Heart left ventricle (tissue), 16 donors: Measurements from ENCODE around the gene KCNJ1. TPM values are rescaled to one million over a fixed set of nuclear protein-coding genes. Genes with fewer than 3 reads are reported as not detected.
A peak's percentile ranks its signal among the peaks of the same experiment; 100 is the strongest.

Experiments
- ATAC-seq, 4 donors: fragments of 200-7000 bp; cut with Tn5 transposase; one replicate each; pipeline ENCODE4 v1.9.1; 2020 to 2022; ENCODE audit warnings: moderate library complexity in 4 of 4, mild to moderate bottlenecking in 3 of 4, moderate number of reproducible peaks in 1 of 4
- DNase-seq, 5 donors: peaks; one replicate each; pipeline ENCODE4 v3.0.0-alpha.2; 2020
- H3K27ac ChIP-seq, 12 donors: fragments of 200-600 bp; sonication (generic) in 4 of 12; one replicate each; pipeline versions ENCODE4 v1.5.0 to v1.8.0; 2016 to 2022; ENCODE audit warnings: mild to moderate bottlenecking in 2 of 12
- H3K27me3 ChIP-seq, 9 donors: fragments of 200-600 bp; sonication (generic) in 2 of 9; one replicate each; pipeline versions ENCODE4 v1.5.1 to v1.8.0; 2016 to 2022; ENCODE audit warnings: mild to moderate bottlenecking in 3 of 9
- H3K36me3 ChIP-seq, 9 donors: fragments of 200-600 bp; sonication (generic) in 2 of 9; one replicate each; pipeline versions ENCODE4 v1.5.0 to v1.8.0; 2018 to 2022; ENCODE audit warnings: mild to moderate bottlenecking in 2 of 9
- H3K4me1 ChIP-seq, 12 donors: fragments of 200-600 bp; sonication (generic) in 4 of 12; one replicate each; pipeline versions ENCODE4 v1.5.0 to v1.8.0; 2016 to 2022; ENCODE audit warnings: mild to moderate bottlenecking in 3 of 12
- H3K4me3 ChIP-seq, 12 donors: fragments of 200-600 bp; sonication (generic) in 4 of 12; one replicate each; pipeline versions ENCODE4 v1.5.0 to v1.8.0; 2017 to 2022; ENCODE audit warnings: mild to moderate bottlenecking in 9 of 12, moderate library complexity in 4 of 12
- H3K9me3 ChIP-seq, 12 donors: fragments of 200-600 bp; sonication (generic) in 4 of 12; one replicate each; pipeline versions ENCODE4 v1.5.0 to v1.8.0; 2016 to 2022; ENCODE audit warnings: mild to moderate bottlenecking in 1 of 12
- CTCF ChIP-seq, 12 donors: fragments of 200-600 bp; sonication (generic) in 4 of 12; IDR thresholded peaks; one replicate each; pipeline versions ENCODE4 v1.5.0 to v1.8.0; 2018 to 2022; ENCODE audit warnings: antibody characterized with exemption in 12 of 12, mild to moderate bottlenecking in 5 of 12
- POLR2A ChIP-seq, 2 donors: fragments of 450-650 bp; IDR thresholded peaks; one replicate each; pipeline ENCODE4 v1.6.1; 2017; ENCODE audit warnings: antibody characterized with exemption in 2 of 2, mild to moderate bottlenecking in 2 of 2, moderate library complexity in 2 of 2
- WGBS, 4 donors: extraction: QIAGEN DNeasy Blood & Tissue Kit in 2 of 4; methylation state at CpG; one replicate each; pipeline versions ENCODE4 v1.1.5 to v1.1.7; 2013 to 2018; 5-methylcytosine and 5-hydroxymethylcytosine counted together
- intact Hi-C, 10 donors: fragments of 100-400 bp; cut with DNase I; formaldehyde crosslinking; loops; one replicate each; pipeline versions ENCODE4 v1.11.1 to v1.14.2; 2022
- polyA plus RNA-seq, 2 donors: library from polyadenylated mRNA; stranded (reverse); fragments of 200-250 nt; gene quantifications; one replicate each; pipeline ENCODE4 v1.2.3, GENCODE V29; 2013
- total RNA-seq, 9 donors: library from RNA; depleted of rRNA in 2 of 9; stranded (reverse); fragments of >200 nt in 2 of 9; fragmentation: NEBNext Ultra II Directional in 3 of 9; extraction: Animal tissue kit (Norgen Biotek cat#: 25700) in 3 of 9; gene quantifications; one replicate each; pipeline versions ENCODE4 v1.1.0 to v1.2.4, GENCODE V29; 2016 to 2023
- donor health status: ischemic (EF 13 %, LVEDD 7.1; RV severe dilation, severe dysfunction).
- donor health status: healthy with polysubstance abuse.
- donor health status: DM: no; HTN: yes; CAD: no.
- donor health status: DM: no; HTN: no; CAD: no.
- donor health status: ischemic (EF 25% LVEDD 6.9; RV normal size, moderate dysfunction).
- donor health status: ischemic (EF 25% LVEDD 5.7; RV mildly dilated, moderate dysfunction).
- donor health status: healthy.
- donor health status: DM: yes; HTN: yes; CAD: no.
- donor health status: ischemic (EF 35%, LVEDD 5.7; RV mildly dilated, moderate dysfunction).
- donor health status: nonischemic (EF 11% LVEDD 7.7; RV severe dilation, severe dysfunction).
- donor health status: DM: yes; HTN: yes; CAD: no.
- donor health status: PGD.
- donor health status: ischemic (EF 29% LVEDD 5.4; RV normal size, mild dysfunction).
- donor health status: nonischemic (EF 23%, LVEDD 6.1; RV moderate dilation, normal function).

Gene KCNJ1
- total and polyA plus RNA-seq, 11 donors = 0.08 to 0.50 (median 0.23) TPM; not detected in 6

- Histone ChIP-seq H3K27ac (peak overlapping the region in 3 of 12 donors; percentile 4 to 33 (median 30)), H3K9me3 (no peaks in the 10 kb centered on the region), H3K4me1 (peaks cover 0 to 13% (median 7%) of the 10 kb centered on the region in 12 donors), H3K36me3 (no peaks in the 10 kb centered on the region), H3K27me3 (no peaks in the 10 kb centered on the region), H3K4me3 (no peak overlapping the region)
- intact Hi-C loops = loop anchor here in 6 of 10 donors (5.0 to 10.0 kb wide), 5 partner anchors 688 to 828 kb away; no protein-coding TSS in a partner anchor
- DNase-seq (peak; percentile 61 to 86 (median 76)), ATAC-seq (peak in 3 of 4 donors; percentile 80 to 93 (median 89))
- WGBS, 4 donors = 24 to 36% (median 30%) methylated on average over 33 of the region's 33 CpGs
- TF ChIP-seq POLR2A (IDR thresholded peaks at IDR 0.05) = no peak
- TF ChIP-seq CTCF (IDR thresholded peaks at IDR 0.05) = peak; percentile 84 to 99 (median 96)
These were observed 7.3 kb downstream of the KCNJ1 start for GRCh38 chr11:128859563-128860441.

- Histone ChIP-seq H3K9me3 (no peaks in the 10 kb centered on the region), H3K36me3 (no peaks in the 10 kb centered on the region), H3K4me1 (peaks cover 0 to 18% (median 7%) of the 10 kb centered on the region in 12 donors), H3K4me3 (no peak overlapping the region), H3K27me3 (no peaks in the 10 kb centered on the region), H3K27ac (no peak overlapping the region)
- intact Hi-C loops = loop anchor here in 4 of 10 donors (5.0 to 10.0 kb wide), 4 partner anchors 685 to 825 kb away; no protein-coding TSS in a partner anchor
- no peak for DNase-seq
- TF ChIP-seq POLR2A (IDR thresholded peaks at IDR 0.05) = no peak
- no peak for TF ChIP-seq CTCF (IDR thresholded peaks at IDR 0.05)
- 79 to 97% (median 85%) methylated on average over 2 of the region's 2 CpGs for WGBS, 4 donors
- ATAC-seq = no peak
These were observed 9.8 kb downstream of the KCNJ1 start for GRCh38 chr11:128857341-128857740.

GRCh38 chr11:128856241-128856640, 10.9 kb downstream of the KCNJ1 start:
- Histone ChIP-seq H3K27ac (no peak overlapping the region), H3K36me3 (no peaks in the 10 kb centered on the region), H3K27me3 (no peaks in the 10 kb centered on the region), H3K9me3 (no peaks in the 10 kb centered on the region), H3K4me3 (no peak overlapping the region), H3K4me1 (peaks cover 0 to 25% (median 7%) of the 10 kb centered on the region in 12 donors)
- intact Hi-C loops = loop anchor here in 4 of 10 donors (5.0 to 10.0 kb wide), 4 partner anchors 684 to 824 kb away; no protein-coding TSS in a partner anchor
- no peak for TF ChIP-seq POLR2A (IDR thresholded peaks at IDR 0.05)
- no peak for TF ChIP-seq CTCF (IDR thresholded peaks at IDR 0.05)
- ATAC-seq (no peak), DNase-seq (no peak)
- WGBS, 4 donors = 87 to 94% (median 91%) methylated on average over 6 of the region's 6 CpGs

- intact Hi-C loops = loop anchor here in 4 of 10 donors (5.0 to 10.0 kb wide), 4 partner anchors 683 to 823 kb away; no protein-coding TSS in a partner anchor
These were observed 12.3 kb downstream of the KCNJ1 start for GRCh38 chr11:128854841-128855240.

More at GRCh38 chr11:128854841-128855240, 12.3 kb downstream of the KCNJ1 start:
- Histone ChIP-seq H3K27me3 (no peaks in the 10 kb centered on the region), H3K4me3 (no peak overlapping the region), H3K27ac (no peak overlapping the region), H3K9me3 (no peaks in the 10 kb centered on the region), H3K4me1 (peaks cover 0 to 17% (median under 1%) of the 10 kb centered on the region in 12 donors), H3K36me3 (no peaks in the 10 kb centered on the region)
- no peak for ATAC-seq
- 88 to 94% (median 92%) methylated on average over 7 of the region's 7 CpGs for WGBS, 4 donors
- DNase-seq = no peak
- TF ChIP-seq CTCF (IDR thresholded peaks at IDR 0.05) = no peak
- TF ChIP-seq POLR2A (IDR thresholded peaks at IDR 0.05) = no peak
